ENCODE measurements around the gene GDF11. TPM values are rescaled to one million over a fixed set of nuclear protein-coding genes. Genes with fewer than 3 reads are reported as not detected.

The GDF11 gene
- total and polyA plus RNA-seq, 2 of the 8 experiments (the other 6 are each of a cell fraction or from before 2014, with no cell fraction given) = 12.1 to 15.1 TPM

GRCh38 chr12:55699471-55700055 is 43.4 kb upstream of the GDF11 start (continued):
- TF ChIP-seq USF2 (IDR thresholded peaks at IDR 0.05; ENCODE audit: low read length) (no peak), POLR2A (IDR thresholded peaks at IDR 0.05; ENCODE audit: control extremely low read depth in 1 of 2, low read depth in 2 of 2, low read length in 2 of 2) (no peak), JUND (IDR thresholded peaks at IDR 0.05; ENCODE audit: low read length) (no peak), GTF2F1 (IDR thresholded peaks at IDR 0.05; ENCODE audit: borderline replicate concordance, low read depth, low read length) (no peak)

Measured in H1 (cell line).